HG02884 (cell line): Measurements from ENCODE around the gene DCTN2.

ENCODE experiments used
- ATAC-seq: cut with Tn5 transposase; IDR thresholded peaks from one replicate; pipeline ENCODE4 v1.9.1; 2021; ENCODE audit warnings: mild to moderate bottlenecking, moderate library complexity; ENCODE audit not compliant: unreplicated experiment

Gene DCTN2

DNA sequence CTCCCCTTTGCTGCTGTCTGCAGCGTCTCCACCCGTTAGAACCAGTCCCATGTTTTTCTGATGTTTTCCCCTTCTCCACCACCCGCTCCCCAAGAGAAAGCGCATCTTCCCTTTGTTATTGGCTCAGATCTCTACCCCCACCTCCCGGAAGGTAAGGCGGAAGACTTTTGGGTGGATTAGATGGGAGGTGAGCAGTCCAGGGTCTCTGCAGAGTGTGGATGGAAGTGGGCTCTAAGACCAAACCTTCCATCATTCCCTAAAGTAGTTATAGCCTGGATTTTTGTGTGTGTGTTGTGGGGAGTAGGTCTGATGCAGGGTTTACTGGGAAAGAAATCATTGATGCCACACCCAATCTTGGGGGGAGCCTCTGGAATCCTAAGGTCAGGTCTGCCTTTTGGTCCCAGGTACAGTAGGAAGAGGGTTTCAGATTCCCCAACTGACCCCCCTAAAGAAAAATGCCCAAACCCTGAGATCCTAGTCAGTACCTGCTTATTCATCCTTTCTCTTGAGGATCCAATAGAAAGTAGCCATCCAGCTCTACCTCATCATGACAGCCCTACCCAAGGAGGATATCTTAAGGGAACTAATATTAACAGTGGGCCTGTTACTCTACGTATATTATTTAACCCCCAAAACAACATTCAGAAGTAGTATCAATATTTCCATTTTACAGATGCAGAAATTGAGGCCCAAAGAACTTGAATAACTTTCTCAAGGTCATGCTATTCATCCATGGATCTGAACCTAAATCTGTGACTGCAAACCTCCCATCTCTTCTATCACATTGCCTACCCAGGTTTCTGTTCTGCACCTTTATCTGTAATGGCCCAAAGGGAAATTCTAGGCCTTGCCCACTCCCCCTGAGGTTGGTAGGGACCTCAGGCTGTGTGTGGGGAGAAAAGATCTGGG is 3.9 kb upstream of the DCTN2 start:
- no peak for ATAC-seq

DNA sequence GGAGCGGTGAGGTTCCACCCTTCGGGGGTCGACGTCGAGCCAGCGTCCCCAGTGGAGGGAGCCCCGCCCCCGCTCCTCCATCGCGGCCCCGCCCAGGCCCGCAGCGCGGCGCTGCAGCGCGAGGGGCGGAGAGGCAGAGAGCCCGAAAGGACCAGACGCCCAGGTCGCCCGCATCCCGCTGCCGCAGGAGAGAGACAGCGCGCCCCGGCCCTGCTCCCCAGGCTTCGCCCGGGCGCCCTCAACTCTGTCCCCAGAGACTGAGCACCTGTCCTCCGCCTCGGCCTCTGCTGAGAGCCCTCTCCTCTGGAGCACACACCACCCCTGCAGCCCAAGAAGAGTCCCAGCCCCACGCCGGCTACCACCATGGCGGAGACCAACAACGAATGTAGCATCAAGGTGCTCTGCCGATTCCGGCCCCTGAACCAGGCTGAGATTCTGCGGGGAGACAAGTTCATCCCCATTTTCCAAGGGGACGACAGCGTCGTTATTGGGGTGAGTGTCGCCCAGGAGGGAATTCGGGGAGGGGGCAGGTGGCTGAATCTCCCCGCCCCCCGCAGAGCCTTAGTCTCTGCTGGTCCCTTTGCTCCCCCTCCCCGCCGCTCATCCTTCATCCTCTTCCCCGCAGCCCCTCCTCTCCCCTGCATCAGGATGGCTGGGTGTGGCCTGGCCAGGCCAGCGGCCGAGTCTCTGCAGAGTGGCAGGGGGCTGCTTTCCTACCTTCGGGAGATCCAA is 3.1 kb upstream of the DCTN2 start, which contains the start of gene KIF5A:
KIF5A (plus strand) TSS at position 136 of the 732 bp plus-strand sequence; CDS start at position 364, 228 bp downstream.
- ATAC-seq = no peak

DNA sequence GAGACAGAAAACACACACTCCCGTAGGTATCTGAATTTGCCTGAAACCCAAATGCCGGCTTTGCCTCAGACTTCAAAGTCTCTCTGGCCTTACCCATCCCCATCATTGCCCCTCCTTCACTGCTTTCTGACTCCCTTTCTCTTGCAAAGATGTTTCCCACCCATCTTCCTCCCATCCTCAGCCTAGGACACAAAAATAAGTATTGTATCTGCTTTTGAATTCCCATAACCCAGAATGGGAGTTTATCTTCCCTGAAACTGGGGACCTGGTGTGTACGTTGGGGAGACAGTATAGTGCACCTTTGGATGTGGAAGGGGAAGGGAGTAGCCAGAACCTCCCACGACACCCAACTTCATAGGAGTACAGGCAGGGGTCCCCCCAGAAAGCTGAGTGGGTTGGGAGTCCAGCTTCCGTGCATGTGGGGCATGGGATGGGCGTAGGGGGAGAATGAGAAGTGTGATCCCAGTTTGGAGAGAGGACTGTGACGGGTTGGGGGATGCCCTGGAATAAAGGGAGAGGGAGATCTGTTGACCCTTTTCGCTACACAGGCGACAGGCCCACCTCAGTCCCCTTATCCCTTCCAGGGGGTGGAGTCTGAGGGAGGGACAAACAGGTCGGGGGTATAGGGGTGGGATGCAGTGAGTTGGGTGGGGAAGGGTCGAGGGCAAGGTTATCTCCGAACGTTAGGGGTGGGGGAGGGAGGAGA is 2.4 kb upstream of the DCTN2 start:
- no peak for ATAC-seq

DNA sequence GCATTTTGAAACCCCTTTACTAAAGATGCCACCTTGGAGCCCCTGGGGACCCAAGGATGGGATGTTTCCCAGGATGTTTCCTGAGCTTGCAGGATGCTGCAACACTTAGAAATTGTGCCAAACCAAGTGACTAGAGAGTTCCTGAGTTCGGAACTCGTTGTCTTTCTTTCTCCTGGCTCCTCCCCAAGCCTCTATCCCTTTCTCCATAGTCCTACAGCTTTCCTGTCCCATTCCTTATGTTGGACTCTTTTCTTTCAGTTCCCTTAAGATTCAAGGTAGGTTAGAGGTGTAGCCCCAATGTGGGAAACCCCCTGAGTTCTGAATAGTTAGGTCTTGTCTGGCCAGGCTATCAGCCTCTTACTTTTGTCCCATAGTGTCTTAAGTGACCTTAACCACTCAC is 1.5 kb upstream of the DCTN2 start:
- no peak for ATAC-seq

DNA sequence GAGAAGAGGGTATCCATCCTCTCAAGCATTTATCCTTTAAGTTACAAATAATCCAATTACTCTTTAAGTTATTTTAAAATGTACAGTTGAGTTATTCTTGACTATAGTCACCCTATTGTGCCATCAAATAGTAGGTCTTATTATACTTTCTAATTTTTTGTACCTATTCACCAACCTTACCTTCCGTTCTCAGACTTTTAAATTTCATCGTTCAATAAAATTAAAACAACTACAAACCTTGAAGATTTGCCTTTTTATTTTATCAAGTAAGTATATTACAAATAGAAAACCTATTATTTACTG is 972 bp upstream of the DCTN2 start:
- ATAC-seq = no peak

DNA sequence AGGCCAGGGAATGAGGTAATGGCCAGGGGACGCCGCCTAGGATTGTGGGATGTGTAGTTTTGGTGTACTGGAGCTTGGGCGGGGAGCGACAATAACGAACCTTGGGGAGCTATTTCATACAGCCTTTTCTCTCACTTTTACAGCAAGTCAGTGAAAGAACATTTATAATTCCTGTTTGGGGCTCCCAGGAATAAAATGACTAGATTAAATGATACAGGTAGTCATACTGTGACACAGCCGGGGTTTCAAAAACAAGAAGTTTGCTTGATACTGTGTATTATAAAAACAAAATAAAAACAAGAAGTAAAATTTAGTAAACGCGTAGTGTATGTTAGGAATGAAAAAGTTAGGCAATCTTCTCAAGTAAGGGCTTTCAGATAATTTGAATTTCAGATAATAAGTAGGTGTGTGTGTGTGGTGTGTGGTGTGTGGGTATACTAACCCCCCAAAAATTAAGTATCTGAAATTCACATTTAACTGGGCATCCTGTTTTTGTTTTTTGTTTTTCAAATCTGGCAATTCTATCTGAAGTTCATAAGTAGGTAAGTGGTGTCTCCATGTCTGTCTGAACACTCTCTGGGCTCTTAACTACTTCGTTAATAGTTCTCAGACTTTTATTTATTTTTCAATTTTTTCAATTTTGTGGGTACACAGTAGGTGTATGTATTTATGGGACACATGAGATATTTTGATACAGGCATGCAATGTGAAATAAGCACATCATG is 458 bp upstream of the DCTN2 start:
- ATAC-seq = no peak

DNA sequence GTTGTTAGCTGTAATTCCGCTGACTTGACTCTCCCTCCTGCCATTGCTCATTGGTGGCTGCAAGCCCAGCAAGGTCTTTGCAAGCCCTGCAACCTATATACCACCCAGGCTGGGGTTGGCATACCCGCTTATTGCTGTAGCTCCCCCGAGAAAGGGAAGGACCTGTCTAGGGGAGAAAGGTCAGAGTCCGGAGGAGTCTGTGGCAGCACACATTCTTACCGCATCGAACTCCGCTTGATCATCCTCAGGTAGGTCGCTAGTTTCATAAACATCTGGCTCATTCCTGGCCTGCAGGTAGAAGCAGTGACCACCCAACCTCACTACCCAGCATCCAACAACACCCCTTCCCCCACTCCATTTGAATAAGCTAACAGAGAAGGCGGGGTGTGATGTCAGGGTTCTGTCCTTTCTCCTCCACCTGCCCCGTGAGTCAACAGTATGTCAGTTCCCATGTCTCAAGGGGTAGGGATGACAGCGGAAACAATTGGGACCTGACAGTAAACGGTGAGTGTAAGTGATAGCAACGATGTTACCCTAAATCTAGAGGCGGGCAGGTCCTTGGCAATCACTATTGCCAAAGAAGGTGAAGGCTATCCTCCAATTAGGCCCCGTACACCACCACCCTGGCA is 1.1 kb downstream of the DCTN2 start:
- no peak for ATAC-seq

DNA sequence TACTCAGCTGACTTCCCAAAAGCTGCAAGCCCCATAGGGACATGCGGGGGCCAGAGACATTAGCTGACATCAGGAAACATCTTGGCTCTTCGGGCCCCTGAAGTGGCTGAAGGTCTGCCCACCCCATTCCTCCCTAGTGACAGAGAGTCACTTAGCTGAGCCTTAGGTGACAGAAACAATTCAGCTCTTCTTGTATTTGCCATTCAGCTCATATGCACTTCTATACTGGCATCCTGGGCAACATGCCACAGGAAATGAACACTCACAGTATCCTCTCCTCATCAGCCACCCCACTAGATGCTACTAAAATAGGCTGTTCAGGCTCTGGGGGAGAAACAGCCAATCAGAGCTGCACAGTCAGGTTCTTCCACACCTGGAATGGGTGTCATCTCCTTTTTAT is 3.4 kb downstream of the DCTN2 start:
- no peak for ATAC-seq

DNA sequence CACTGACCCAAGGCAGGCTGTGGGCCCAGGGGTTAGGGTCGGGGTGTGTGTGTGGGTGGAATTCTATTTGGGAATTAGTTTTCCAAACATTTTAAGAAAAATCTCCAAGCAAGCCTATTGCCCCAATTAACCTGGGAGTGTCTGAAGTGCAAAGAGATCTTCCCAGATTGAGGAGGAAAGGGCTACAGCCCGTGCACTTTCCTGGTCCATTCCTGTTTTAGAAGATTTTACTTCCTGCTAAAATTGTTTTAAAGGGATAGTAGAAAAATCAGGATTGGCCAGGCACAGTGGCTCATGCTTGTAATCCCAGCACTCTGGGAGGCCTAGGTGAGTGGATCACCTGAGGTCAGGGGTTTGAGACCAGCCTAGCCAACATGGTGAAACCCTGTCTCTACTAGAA is 5.3 kb downstream of the DCTN2 start:
- no peak for ATAC-seq

DNA sequence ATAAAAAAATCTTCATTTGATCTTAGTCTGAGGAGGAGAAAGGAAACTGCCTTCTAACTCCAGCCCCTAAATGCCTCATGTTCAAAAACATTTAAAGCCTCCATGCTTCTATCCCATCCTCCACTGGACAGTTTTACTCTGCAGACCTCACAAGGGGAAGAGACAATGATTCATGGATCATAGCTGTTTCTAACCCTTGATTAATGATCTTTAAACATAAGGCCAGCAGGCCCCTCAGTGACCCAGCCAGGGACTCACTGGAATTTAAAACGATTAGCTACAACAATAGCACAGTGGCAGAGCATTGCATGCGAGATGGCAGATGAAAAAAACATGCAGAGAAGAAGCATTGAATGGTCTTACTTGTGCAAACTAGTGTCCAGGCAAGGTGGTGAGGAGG is 6.0 kb downstream of the DCTN2 start:
- no peak for ATAC-seq

DNA sequence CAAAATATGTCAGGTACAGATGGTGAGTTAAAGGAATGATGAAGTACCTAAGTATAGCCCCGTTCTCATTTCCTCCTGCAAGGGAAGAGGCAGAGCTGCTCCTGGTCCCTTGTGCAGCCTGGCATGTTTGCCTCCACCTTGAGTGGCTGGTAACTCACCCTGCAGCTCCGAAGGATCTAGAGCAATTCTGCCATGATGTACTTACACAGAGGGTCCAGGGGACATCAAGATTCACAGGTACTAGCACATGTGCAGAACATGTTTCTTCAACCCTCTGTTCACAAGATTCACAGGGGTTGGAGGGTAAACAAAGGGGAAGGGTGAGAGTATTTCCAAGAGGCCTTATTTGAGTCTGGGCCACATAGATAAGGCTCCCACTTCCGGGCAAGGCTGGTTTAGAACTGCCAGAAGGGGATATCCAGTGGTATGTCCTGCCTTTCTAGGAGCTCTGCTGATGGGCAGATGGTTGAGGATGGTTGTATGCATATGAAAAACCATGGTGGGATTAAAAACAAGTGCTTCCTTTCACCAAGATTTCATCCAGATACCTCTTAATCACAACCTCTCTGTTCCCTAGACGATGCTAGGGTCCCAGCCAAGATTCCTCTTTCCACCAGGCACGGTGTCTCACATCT is 7.7 kb downstream of the DCTN2 start:
- no peak for ATAC-seq

DNA sequence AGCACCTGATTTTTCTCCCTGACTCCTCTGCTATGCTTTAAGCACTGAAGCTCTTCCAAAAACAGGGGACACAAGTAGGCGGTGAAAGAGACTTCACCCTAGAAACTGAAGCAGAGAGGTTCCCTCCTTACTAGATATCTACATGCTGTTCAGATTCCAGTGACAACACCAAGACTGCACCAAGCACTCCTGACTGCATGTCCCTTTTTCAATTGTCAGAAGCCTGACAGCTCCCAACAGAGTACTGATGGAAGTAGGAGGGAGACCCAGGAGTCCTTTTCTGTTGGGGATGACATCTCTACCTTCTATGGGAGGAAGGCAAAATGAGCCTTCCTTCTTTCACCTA is 10.4 kb downstream of the DCTN2 start:
- ATAC-seq = no peak

DNA sequence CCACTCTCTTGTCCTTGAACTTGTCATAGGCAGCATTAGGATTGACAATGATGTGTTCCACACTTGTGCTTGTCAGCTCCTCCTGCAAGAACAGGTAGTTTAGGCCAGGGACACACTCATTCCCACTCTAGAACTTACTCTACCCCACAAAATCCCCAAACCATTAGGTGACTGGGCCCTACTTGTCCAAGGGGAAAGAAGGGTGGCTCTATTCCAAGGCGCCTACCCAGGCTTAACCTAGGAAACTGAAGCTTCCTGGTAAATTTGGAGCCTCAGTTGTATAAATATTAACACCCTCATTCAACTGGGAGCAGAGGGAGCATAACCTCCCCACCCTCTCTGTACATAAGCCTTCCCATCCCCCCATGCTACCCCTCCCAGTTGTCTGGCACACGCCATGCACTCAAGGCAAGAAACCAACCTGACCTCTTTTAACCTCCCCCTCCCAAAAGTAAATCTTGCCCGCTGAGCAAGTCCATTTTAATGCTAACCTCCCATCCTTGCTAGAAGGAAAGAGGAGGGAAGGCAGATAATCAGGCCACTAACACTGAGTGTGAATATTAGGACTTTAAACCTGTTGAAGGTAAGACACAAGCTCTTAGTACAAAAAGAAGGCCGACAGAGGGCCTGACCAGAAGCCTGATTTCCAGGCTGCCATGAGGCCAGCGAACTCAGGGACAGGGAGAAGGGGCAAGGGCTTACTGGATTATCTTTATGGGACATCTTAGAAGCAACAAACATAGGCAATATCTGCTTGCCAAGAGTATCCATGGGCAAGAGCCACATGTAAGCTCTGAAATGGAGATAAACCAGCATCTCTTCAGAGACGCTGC is 11.0 kb downstream of the DCTN2 start:
- no peak for ATAC-seq

DNA sequence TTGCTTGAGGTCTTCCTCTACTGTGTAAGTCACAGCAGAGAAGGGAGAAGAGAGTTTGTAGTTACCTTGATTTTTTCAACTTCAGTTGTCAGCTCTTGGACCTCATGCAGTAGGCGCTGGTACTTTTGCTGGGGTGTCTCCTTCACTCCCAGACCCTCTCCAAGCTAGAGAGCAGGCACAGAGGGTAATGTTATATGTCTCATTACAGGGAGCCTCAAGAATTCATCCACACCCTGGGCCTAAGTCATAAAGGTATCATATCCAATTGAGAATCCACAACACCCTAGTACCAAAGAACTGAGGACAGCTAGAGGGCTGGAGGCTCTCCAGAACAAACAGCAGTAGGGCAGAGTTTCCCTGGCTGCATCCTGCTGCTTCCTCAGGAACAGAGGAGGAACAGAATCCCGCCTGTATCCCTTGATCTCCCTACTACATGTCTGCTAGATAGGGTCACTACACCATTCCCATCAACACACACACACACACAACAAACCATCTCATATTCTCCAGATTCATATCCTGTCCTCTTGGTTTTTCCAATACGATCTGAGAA is 11.9 kb downstream of the DCTN2 start:
- ATAC-seq = no peak

DNA sequence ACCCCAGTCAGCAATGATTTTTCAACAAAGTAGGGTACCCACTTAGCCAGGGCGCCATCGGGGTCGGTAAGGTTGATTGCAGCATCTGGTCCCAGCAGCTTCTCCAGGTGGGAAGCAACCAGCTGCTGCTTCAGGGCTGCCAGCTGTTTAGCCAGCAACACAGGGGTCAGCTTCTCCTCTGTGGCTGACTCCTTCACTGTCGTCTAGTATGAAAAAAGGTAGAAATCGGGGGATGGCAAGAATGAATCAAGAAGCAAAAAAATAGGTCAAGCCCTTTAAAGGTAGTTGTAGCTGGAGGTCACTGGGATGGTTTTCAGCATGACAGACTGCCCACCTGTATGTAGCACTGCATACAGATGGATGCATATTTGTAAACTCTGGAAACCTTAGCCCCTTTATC is 12.7 kb downstream of the DCTN2 start:
- no peak for ATAC-seq

DNA sequence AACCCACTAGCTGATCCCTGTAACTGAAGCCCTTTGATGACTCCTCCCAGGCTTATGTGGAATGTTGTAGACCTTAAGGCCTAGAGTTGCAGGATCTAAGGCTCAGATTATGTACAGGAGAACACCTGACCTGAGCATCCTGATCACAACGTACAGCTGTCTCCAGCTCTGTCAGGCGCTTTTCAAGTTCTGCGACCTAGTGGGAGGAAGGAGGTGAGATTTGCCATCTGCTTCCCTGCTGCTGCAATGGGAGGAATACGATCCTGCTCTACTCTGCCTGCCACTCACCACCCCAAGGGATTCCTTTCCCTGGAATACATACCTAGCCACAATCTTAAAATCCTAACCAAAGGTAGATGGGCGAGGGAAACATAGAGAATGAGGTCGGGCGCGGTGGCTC is 13.9 kb downstream of the DCTN2 start:
- ATAC-seq = no peak

DNA sequence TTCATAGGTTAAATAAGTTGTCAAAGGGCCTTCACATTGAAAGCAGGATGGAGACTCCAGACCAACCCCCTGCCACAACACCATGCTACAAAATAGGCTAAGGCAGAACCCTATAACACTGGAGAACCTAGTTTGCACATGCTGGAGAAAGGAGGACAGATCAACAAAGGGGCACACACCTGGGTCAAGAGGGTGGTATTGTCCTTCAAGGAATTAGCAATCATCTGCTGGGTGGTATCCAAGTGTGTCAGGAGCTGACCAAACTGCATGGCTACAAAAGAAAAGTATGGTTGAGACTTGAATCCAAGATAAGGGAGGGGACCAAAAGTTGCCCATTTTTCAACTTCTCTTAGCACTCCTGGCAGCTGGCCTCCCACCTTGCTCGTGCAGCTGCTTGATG is 15.2 kb downstream of the DCTN2 start:
- no peak for ATAC-seq

DNA sequence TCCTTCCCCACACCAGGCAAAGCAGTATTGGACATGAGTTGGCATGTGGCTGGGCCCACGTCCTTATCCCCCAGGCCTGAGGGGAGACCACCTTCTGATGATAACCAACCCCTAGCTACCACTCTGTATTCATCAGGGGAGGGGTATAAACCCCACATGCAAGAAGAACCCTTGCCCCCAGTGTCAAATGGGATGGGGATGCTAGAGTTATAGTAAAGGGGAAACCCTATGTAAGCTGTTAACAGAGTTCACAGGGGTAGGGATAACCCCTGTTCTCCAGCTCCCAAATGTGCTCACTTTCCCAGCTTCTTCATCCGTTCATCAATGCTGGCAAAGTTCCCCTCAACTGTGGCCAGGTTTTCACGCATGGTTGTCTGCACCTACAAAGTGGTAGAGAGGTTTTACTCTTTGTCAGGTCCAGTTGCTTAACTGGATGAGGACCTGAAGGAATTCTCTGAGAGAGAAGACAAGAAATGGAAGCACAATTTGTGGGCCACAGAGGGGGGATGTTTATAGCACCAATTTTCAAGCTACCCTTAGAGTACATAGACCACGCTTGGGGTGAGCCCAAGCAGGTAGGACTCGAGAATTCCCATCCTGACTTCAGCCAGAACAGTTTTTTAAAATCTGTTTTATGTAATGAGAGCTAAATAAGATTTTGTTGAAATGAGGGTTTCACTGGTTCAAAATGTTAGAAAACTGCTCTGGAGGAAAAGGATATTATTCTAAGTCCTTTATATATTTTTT is 16.4 kb downstream of the DCTN2 start:
- no peak for ATAC-seq
